ENCODE results near the gene FANCC. TPM values are rescaled to one million over a fixed set of nuclear protein-coding genes. Genes with fewer than 3 reads are reported as not detected.

Gene FANCC
- total and polyA plus RNA-seq, 2 of the 13 experiments (the other 11 are each of a cell fraction or from before 2014, with no cell fraction given), result 7.4 to 8.6 TPM

DNA sequence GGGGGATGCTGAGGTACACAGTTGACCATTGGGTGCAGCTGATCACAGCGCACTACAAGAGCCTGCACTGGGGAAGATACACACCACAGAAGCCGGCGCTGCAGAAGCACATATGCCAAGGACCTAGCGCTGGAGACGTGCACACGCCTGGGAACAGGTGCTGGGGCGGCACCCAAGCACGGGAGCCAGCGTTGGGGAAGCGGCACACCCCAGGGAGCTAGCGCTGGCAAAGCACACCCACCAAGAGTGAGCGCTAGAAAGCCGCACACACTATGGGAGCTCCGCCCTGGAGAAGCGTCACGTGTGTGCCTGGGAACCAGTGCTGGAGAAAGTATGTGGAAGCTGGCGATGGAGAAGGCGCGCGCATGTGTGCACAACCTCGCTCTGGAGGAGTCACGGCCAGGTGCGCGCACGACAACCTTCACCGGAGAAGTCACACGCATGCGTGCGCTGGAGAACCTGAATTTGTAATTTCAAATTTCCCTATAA is 4.5 kb downstream of the FANCC start (continued):
- TF ChIP-seq ZBTB8A (CRISPR knock-in tag; IDR thresholded peaks at IDR 0.05; ENCODE audit: borderline replicate concordance, low read depth) (no peak), CC2D1A (CRISPR knock-in tag; IDR thresholded peaks at IDR 0.05) (no peak), HOXA5 (CRISPR knock-in tag; IDR thresholded peaks at IDR 0.05) (no peak), YEATS4 (CRISPR knock-in tag; IDR thresholded peaks at IDR 0.05; ENCODE audit: borderline replicate concordance) (0 out of 2 replicates have a peak, but pooled peaks have one; percentile 34), ZFP37 (CRISPR knock-in tag; IDR thresholded peaks at IDR 0.05; ENCODE audit: borderline replicate concordance) (no peak), ZNF460 (CRISPR knock-in tag; IDR thresholded peaks at IDR 0.05; ENCODE audit: borderline replicate concordance) (no peak), ZNF317 (CRISPR knock-in tag; IDR thresholded peaks at IDR 0.05) (peak; percentile 93), ZNF670 (CRISPR knock-in tag; IDR thresholded peaks at IDR 0.05; ENCODE audit: borderline replicate concordance) (no peak), ARNTL (CRISPR knock-in tag; IDR thresholded peaks at IDR 0.05) (no peak)
- TF ChIP-seq, protein P1, sequence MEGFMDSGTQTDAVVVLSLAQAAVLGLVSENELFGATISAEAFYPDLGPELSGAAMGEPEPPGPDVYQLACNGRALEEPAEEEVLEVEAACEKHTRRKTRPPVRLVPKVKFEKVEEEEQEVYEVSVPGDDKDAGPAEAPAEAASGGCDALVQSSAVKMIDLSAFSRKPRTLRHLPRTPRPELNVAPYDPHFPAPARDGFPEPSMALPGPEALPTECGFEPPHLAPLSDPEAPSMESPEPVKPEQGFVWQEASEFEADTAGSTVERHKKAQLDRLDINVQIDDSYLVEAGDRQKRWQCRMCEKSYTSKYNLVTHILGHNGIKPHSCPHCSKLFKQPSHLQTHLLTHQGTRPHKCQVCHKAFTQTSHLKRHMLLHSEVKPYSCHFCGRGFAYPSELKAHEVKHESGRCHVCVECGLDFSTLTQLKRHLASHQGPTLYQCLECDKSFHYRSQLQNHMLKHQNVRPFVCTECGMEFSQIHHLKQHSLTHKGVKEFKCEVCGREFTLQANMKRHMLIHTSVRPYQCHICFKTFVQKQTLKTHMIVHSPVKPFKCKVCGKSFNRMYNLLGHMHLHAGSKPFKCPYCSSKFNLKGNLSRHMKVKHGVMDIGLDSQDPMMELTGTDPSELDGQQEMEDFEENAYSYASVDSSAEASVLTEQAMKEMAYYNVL (CRISPR knock-in tag; IDR thresholded peaks at IDR 0.05; ENCODE audit: borderline replicate concordance), result no peak
- TF ChIP-seq, protein P2, sequence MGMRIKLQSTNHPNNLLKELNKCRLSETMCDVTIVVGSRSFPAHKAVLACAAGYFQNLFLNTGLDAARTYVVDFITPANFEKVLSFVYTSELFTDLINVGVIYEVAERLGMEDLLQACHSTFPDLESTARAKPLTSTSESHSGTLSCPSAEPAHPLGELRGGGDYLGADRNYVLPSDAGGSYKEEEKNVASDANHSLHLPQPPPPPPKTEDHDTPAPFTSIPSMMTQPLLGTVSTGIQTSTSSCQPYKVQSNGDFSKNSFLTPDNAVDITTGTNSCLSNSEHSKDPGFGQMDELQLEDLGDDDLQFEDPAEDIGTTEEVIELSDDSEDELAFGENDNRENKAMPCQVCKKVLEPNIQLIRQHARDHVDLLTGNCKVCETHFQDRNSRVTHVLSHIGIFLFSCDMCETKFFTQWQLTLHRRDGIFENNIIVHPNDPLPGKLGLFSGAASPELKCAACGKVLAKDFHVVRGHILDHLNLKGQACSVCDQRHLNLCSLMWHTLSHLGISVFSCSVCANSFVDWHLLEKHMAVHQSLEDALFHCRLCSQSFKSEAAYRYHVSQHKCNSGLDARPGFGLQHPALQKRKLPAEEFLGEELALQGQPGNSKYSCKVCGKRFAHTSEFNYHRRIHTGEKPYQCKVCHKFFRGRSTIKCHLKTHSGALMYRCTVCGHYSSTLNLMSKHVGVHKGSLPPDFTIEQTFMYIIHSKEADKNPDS (CRISPR knock-in tag; IDR thresholded peaks at IDR 0.05), result no peak
- TF ChIP-seq, protein P3, sequence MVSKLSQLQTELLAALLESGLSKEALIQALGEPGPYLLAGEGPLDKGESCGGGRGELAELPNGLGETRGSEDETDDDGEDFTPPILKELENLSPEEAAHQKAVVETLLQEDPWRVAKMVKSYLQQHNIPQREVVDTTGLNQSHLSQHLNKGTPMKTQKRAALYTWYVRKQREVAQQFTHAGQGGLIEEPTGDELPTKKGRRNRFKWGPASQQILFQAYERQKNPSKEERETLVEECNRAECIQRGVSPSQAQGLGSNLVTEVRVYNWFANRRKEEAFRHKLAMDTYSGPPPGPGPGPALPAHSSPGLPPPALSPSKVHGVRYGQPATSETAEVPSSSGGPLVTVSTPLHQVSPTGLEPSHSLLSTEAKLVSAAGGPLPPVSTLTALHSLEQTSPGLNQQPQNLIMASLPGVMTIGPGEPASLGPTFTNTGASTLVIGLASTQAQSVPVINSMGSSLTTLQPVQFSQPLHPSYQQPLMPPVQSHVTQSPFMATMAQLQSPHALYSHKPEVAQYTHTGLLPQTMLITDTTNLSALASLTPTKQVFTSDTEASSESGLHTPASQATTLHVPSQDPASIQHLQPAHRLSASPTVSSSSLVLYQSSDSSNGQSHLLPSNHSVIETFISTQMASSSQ (IDR thresholded peaks at IDR 0.05; ENCODE audit: low read depth), result no peak
- TF ChIP-seq, protein P3 (CRISPR knock-in tag; IDR thresholded peaks at IDR 0.05; ENCODE audit: borderline replicate concordance), result 0 out of 2 replicates have a peak, but pooled peaks have one; percentile 15
- TF ChIP-seq, protein P4, sequence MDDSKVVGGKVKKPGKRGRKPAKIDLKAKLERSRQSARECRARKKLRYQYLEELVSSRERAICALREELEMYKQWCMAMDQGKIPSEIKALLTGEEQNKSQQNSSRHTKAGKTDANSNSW (CRISPR knock-in tag; IDR thresholded peaks at IDR 0.05; ENCODE audit: borderline replicate concordance), result no peak
- TF ChIP-seq, protein P5, sequence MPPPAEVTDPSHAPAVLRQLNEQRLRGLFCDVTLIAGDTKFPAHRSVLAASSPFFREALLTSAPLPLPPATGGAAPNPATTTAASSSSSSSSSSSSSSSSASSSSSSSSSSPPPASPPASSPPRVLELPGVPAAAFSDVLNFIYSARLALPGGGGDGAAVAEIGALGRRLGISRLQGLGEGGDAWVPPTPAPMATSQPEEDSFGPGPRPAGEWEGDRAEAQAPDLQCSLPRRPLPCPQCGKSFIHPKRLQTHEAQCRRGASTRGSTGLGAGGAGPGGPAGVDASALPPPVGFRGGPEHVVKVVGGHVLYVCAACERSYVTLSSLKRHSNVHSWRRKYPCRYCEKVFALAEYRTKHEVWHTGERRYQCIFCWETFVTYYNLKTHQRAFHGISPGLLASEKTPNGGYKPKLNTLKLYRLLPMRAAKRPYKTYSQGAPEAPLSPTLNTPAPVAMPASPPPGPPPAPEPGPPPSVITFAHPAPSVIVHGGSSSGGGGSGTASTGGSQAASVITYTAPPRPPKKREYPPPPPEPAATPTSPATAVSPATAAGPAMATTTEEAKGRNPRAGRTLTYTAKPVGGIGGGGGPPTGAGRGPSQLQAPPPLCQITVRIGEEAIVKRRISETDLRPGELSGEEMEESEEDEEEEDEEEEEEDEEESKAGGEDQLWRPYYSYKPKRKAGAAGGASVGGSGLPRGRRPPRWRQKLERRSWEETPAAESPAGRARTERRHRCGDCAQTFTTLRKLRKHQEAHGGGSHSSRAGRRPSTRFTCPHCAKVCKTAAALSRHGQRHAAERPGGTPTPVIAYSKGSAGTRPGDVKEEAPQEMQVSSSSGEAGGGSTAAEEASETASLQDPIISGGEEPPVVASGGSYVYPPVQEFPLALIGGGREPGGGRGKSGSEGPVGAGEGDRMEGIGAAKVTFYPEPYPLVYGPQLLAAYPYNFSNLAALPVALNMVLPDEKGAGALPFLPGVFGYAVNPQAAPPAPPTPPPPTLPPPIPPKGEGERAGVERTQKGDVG (CRISPR knock-in tag; IDR thresholded peaks at IDR 0.05; ENCODE audit: borderline replicate concordance), result no peak
- TF ChIP-seq, protein P6, sequence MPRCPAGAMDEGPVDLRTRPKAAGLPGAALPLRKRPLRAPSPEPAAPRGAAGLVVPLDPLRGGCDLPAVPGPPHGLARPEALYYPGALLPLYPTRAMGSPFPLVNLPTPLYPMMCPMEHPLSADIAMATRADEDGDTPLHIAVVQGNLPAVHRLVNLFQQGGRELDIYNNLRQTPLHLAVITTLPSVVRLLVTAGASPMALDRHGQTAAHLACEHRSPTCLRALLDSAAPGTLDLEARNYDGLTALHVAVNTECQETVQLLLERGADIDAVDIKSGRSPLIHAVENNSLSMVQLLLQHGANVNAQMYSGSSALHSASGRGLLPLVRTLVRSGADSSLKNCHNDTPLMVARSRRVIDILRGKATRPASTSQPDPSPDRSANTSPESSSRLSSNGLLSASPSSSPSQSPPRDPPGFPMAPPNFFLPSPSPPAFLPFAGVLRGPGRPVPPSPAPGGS (CRISPR knock-in tag; IDR thresholded peaks at IDR 0.05), result no peak
